WTC11 (cell line): ENCODE data around the gene TBL1X.

Source experiments
- ESRRA ChIP-seq: sonication (generic); formaldehyde crosslinking; IDR thresholded peaks from 2 replicates; pipeline ENCODE4 v1.8.1; 2022; ENCODE audit warnings: mild to moderate bottlenecking, missing genetic modification reagents, borderline replicate concordance
- HMGA2 ChIP-seq: fragments of 250-450 bp; sonication (Bioruptor Pico); IDR thresholded peaks from 2 replicates; pipeline ENCODE4 v1.4.0; 2021; ENCODE audit warnings: mild to moderate bottlenecking, moderate library complexity
- RELA ChIP-seq: sonication (generic); formaldehyde crosslinking; IDR thresholded peaks from 2 replicates; pipeline ENCODE4 v1.8.1; 2022; ENCODE audit warnings: missing genetic modification reagents, mild to moderate bottlenecking, borderline replicate concordance
- ZBTB21 ChIP-seq: sonication (generic); formaldehyde crosslinking; IDR thresholded peaks from 2 replicates; pipeline ENCODE4 v1.8.1; 2023; ENCODE audit warnings: mild to moderate bottlenecking, missing genetic modification reagents, borderline replicate concordance
- ZNF121 ChIP-seq: sonication (generic); formaldehyde crosslinking; IDR thresholded peaks from 2 replicates; pipeline ENCODE4 v1.8.0; 2023; ENCODE audit warnings: missing genetic modification reagents
- TF ChIP-seq, protein P1 (sequence below): sonication (generic); formaldehyde crosslinking; conservative IDR thresholded peaks from 2 replicates; pipeline ENCODE4 v1.8.1; 2022; ENCODE audit warnings: mild to moderate bottlenecking, missing genetic modification reagents
- TF ChIP-seq, protein P2 (sequence below): sonication (generic); formaldehyde crosslinking; IDR thresholded peaks from 2 replicates; pipeline ENCODE4 v1.8.1; 2023; ENCODE audit warnings: mild to moderate bottlenecking, moderate library complexity, missing genetic modification reagents
- TF ChIP-seq, protein P3 (sequence below): sonication (generic); formaldehyde crosslinking; IDR thresholded peaks from 2 replicates; pipeline ENCODE4 v1.8.1; 2023; ENCODE audit warnings: mild to moderate bottlenecking, missing genetic modification reagents, moderate library complexity
- TF ChIP-seq, protein P4 (sequence below): fragments of 200-600 bp; IDR thresholded peaks from 2 replicates; pipeline ENCODE4 v1.8.0; 2022; ENCODE audit warnings: antibody characterized with exemption
- TF ChIP-seq, protein P5 (sequence below): sonication (generic); formaldehyde crosslinking; IDR thresholded peaks from 2 replicates; pipeline ENCODE4 v1.8.1; 2022; ENCODE audit warnings: mild to moderate bottlenecking, missing genetic modification reagents, moderate library complexity, borderline replicate concordance

DNA sequence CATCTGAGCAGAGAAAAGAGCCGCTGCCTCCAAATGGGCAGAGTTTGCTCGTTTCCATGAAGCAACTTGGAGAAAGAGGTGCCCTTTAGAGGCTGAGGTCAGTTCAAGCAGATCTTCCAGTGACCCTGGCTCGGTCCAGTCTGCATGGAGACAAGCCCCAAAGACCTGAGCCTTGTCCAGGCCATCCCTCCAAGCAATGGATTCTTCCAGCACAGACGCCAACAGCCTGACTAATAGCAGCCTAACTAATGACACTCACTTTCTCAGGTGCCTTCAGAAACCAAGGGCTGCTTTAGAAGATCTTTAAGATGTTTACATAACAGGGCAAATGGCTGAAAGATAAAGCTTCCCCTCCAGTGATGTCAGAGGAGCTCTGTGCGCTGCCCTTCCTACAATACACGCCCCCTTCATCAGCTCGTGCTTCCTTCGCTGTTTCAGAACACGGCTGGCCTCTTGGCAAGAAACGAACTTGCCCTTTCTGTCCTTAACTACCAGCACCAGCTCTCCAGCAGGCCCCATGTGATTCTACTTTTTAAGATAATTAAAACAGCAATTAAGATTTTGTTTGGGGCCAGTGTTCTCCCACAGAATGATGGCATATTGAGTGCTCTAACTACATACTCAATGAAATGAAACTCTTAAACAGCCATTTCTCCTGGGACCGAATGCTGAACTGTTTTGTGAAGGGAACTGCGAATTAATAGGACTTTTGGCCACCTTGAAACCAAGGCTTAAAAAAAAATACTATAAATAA lies 181.8 kb downstream of the TBL1X start:
- TF ChIP-seq, protein P1, sequence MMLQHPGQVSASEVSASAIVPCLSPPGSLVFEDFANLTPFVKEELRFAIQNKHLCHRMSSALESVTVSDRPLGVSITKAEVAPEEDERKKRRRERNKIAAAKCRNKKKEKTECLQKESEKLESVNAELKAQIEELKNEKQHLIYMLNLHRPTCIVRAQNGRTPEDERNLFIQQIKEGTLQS (CRISPR knock-in tag), result no peak
- TF ChIP-seq, protein P2, sequence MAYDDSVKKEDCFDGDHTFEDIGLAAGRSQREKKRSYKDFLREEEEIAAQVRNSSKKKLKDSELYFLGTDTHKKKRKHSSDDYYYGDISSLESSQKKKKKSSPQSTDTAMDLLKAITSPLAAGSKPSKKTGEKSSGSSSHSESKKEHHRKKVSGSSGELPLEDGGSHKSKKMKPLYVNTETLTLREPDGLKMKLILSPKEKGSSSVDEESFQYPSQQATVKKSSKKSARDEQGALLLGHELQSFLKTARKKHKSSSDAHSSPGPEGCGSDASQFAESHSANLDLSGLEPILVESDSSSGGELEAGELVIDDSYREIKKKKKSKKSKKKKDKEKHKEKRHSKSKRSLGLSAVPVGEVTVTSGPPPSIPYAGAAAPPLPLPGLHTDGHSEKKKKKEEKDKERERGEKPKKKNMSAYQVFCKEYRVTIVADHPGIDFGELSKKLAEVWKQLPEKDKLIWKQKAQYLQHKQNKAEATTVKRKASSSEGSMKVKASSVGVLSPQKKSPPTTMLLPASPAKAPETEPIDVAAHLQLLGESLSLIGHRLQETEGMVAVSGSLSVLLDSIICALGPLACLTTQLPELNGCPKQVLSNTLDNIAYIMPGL, result no peak
- TF ChIP-seq HMGA2 (CRISPR knock-in tag), result no peak
- TF ChIP-seq, protein P3, sequence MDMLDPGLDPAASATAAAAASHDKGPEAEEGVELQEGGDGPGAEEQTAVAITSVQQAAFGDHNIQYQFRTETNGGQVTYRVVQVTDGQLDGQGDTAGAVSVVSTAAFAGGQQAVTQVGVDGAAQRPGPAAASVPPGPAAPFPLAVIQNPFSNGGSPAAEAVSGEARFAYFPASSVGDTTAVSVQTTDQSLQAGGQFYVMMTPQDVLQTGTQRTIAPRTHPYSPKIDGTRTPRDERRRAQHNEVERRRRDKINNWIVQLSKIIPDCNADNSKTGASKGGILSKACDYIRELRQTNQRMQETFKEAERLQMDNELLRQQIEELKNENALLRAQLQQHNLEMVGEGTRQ (CRISPR knock-in tag), result no peak
- TF ChIP-seq, protein P4, sequence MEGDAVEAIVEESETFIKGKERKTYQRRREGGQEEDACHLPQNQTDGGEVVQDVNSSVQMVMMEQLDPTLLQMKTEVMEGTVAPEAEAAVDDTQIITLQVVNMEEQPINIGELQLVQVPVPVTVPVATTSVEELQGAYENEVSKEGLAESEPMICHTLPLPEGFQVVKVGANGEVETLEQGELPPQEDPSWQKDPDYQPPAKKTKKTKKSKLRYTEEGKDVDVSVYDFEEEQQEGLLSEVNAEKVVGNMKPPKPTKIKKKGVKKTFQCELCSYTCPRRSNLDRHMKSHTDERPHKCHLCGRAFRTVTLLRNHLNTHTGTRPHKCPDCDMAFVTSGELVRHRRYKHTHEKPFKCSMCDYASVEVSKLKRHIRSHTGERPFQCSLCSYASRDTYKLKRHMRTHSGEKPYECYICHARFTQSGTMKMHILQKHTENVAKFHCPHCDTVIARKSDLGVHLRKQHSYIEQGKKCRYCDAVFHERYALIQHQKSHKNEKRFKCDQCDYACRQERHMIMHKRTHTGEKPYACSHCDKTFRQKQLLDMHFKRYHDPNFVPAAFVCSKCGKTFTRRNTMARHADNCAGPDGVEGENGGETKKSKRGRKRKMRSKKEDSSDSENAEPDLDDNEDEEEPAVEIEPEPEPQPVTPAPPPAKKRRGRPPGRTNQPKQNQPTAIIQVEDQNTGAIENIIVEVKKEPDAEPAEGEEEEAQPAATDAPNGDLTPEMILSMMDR, result no peak
- TF ChIP-seq, protein P5, sequence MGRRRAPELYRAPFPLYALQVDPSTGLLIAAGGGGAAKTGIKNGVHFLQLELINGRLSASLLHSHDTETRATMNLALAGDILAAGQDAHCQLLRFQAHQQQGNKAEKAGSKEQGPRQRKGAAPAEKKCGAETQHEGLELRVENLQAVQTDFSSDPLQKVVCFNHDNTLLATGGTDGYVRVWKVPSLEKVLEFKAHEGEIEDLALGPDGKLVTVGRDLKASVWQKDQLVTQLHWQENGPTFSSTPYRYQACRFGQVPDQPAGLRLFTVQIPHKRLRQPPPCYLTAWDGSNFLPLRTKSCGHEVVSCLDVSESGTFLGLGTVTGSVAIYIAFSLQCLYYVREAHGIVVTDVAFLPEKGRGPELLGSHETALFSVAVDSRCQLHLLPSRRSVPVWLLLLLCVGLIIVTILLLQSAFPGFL, result no peak
- TF ChIP-seq RELA (CRISPR knock-in tag), result no peak
- TF ChIP-seq ZBTB21 (CRISPR knock-in tag), result no peak
- TF ChIP-seq ESRRA (CRISPR knock-in tag), result no peak
- TF ChIP-seq ZNF121 (CRISPR knock-in tag), result no peak
